Measurements from ENCODE around the gene ZC3H15.

Gene ZC3H15

GRCh38 chr2:186532891-186533290 is 46.8 kb downstream of the ZC3H15 start:
- TF ChIP-seq POLR2AphosphoS5 (IDR thresholded peaks at IDR 0.05; ENCODE audit: low read depth, low read length) (no peak), REST (IDR thresholded peaks at IDR 0.05; ENCODE audit: insufficient read depth in 1 of 2, low read depth in 2 of 2, low read length in 2 of 2) (no peak), TAF1 (IDR thresholded peaks at IDR 0.05; ENCODE audit: borderline replicate concordance, insufficient read depth, low read length) (no peak), SIN3A (IDR thresholded peaks at IDR 0.05; ENCODE audit: borderline replicate concordance, insufficient read depth, low read length) (no peak), FOXP2 (optimal IDR thresholded peaks at IDR 0.05; ENCODE audit: borderline replicate concordance, extremely low read depth, extremely low read length, insufficient read depth) (no peak)

- TF ChIP-seq POLR2AphosphoS5 (IDR thresholded peaks at IDR 0.05; ENCODE audit: low read depth, low read length) (no peak), FOXP2 (optimal IDR thresholded peaks at IDR 0.05; ENCODE audit: borderline replicate concordance, extremely low read depth, extremely low read length, insufficient read depth) (no peak), SIN3A (IDR thresholded peaks at IDR 0.05; ENCODE audit: borderline replicate concordance, insufficient read depth, low read length) (no peak), TAF1 (IDR thresholded peaks at IDR 0.05; ENCODE audit: borderline replicate concordance, insufficient read depth, low read length) (no peak), REST (IDR thresholded peaks at IDR 0.05; ENCODE audit: insufficient read depth in 1 of 2, low read depth in 2 of 2, low read length in 2 of 2) (no peak)
Observed at GRCh38 chr2:186533717-186534116, 47.7 kb downstream of the ZC3H15 start.

GRCh38 chr2:186534406-186534805 is 48.3 kb downstream of the ZC3H15 start:
- TF ChIP-seq POLR2AphosphoS5 (IDR thresholded peaks at IDR 0.05; ENCODE audit: low read depth, low read length) (no peak), SIN3A (IDR thresholded peaks at IDR 0.05; ENCODE audit: borderline replicate concordance, insufficient read depth, low read length) (no peak), REST (IDR thresholded peaks at IDR 0.05; ENCODE audit: insufficient read depth in 1 of 2, low read depth in 2 of 2, low read length in 2 of 2) (no peak), FOXP2 (optimal IDR thresholded peaks at IDR 0.05; ENCODE audit: borderline replicate concordance, extremely low read depth, extremely low read length, insufficient read depth) (no peak), TAF1 (IDR thresholded peaks at IDR 0.05; ENCODE audit: borderline replicate concordance, insufficient read depth, low read length) (no peak)

- TF ChIP-seq REST (IDR thresholded peaks at IDR 0.05; ENCODE audit: insufficient read depth in 1 of 2, low read depth in 2 of 2, low read length in 2 of 2) (no peak), SIN3A (IDR thresholded peaks at IDR 0.05; ENCODE audit: borderline replicate concordance, insufficient read depth, low read length) (no peak), POLR2AphosphoS5 (IDR thresholded peaks at IDR 0.05; ENCODE audit: low read depth, low read length) (no peak), TAF1 (IDR thresholded peaks at IDR 0.05; ENCODE audit: borderline replicate concordance, insufficient read depth, low read length) (no peak), FOXP2 (optimal IDR thresholded peaks at IDR 0.05; ENCODE audit: borderline replicate concordance, extremely low read depth, extremely low read length, insufficient read depth) (no peak)
Observed at GRCh38 chr2:186535861-186536260, 49.8 kb downstream of the ZC3H15 start.

- TF ChIP-seq FOXP2 (optimal IDR thresholded peaks at IDR 0.05; ENCODE audit: borderline replicate concordance, extremely low read depth, extremely low read length, insufficient read depth) (no peak), REST (IDR thresholded peaks at IDR 0.05; ENCODE audit: insufficient read depth in 1 of 2, low read depth in 2 of 2, low read length in 2 of 2) (no peak), TAF1 (IDR thresholded peaks at IDR 0.05; ENCODE audit: borderline replicate concordance, insufficient read depth, low read length) (no peak), POLR2AphosphoS5 (IDR thresholded peaks at IDR 0.05; ENCODE audit: low read depth, low read length) (no peak), SIN3A (IDR thresholded peaks at IDR 0.05; ENCODE audit: borderline replicate concordance, insufficient read depth, low read length) (no peak)
Observed at GRCh38 chr2:186537019-186537418, 51.0 kb downstream of the ZC3H15 start.

Data from PFSK-1 (cell line).